ENCODE measurements around the gene STON2.

DNA sequence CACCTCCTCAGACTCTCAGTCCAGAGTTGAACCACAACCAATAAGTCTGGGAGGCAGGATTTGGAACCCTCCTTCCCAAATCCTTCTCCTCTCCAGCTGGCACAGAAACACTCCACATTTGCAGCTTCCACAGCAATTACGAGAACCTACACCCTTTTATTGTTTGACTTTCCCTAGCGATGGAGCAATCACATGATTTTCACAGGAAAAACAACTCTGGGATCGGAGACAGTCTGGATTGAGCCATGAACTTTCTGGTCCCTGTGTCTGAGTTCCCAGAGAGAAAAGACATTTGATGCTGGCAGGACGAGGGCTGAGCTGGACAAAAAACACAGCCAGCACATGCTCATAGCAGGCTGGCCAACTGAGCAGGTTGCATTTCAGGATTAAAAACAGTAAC is 49.0 kb upstream of the STON2 start:
- TF ChIP-seq, protein P1, sequence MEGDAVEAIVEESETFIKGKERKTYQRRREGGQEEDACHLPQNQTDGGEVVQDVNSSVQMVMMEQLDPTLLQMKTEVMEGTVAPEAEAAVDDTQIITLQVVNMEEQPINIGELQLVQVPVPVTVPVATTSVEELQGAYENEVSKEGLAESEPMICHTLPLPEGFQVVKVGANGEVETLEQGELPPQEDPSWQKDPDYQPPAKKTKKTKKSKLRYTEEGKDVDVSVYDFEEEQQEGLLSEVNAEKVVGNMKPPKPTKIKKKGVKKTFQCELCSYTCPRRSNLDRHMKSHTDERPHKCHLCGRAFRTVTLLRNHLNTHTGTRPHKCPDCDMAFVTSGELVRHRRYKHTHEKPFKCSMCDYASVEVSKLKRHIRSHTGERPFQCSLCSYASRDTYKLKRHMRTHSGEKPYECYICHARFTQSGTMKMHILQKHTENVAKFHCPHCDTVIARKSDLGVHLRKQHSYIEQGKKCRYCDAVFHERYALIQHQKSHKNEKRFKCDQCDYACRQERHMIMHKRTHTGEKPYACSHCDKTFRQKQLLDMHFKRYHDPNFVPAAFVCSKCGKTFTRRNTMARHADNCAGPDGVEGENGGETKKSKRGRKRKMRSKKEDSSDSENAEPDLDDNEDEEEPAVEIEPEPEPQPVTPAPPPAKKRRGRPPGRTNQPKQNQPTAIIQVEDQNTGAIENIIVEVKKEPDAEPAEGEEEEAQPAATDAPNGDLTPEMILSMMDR (conservative IDR thresholded peaks at IDR 0.05; ENCODE audit: low read depth, low read length), result no peak
- TF ChIP-seq EZH2 (IDR thresholded peaks at IDR 0.05; ENCODE audit: low read length, unreplicated experiment), result no peak
